Activated CD4-positive, alpha-beta T cell treated with anti-CD3 and anti-CD28 coated beads for 24 hours (primary cell): ENCODE data around the gene TM9SF3.

Source experiments
- DNase-seq, 2 donors: peaks; one replicate each; pipeline ENCODE4 v3.0.0-alpha.2; 2020; ENCODE audit warnings: low read depth in 2 of 2

The TM9SF3 gene

GRCh38 chr10:96470116-96470743, 116.6 kb downstream of the TM9SF3 start:
- DNase-seq: peak in 1 of 2 donors; percentile 1

GRCh38 chr10:96468845-96469244, 118.0 kb downstream of the TM9SF3 start:
- no peak for DNase-seq
